GM23338 (cell line): Measurements from ENCODE around the gene ERCC1.

ENCODE experiments used
- CREB1 ChIP-seq: fragments of 250-450 bp; sonication (Bioruptor Pico); IDR thresholded peaks from 2 replicates; pipeline ENCODE4 v1.5.0; 2020; ENCODE audit warnings: low read depth, mild to moderate bottlenecking, moderate library complexity
- CTCF ChIP-seq, 2 experiments: fragments of 200-600 bp in 1 of 2; sonication (generic) in 1 of 2; conservative IDR thresholded peaks; 2 replicates each; pipeline versions ENCODE4 v1.5.1 to v1.6.1; 2016 to 2017; ENCODE audit warnings: antibody characterized with exemption in 2 of 2, low read depth in 2 of 2, mild to moderate bottlenecking in 2 of 2, moderate library complexity in 1 of 2
- ETS1 ChIP-seq: IDR thresholded peaks from 2 replicates; pipeline ENCODE4 v1.6.1; 2016; ENCODE audit warnings: antibody characterized with exemption
- EZH2 ChIP-seq: fragments of 200-600 bp; sonication (generic); IDR thresholded peaks from one replicate; pipeline ENCODE4 v1.8.0; 2017; ENCODE audit warnings: antibody characterized with exemption, mild to moderate bottlenecking, low read depth; ENCODE audit not compliant: unreplicated experiment
- EZH2phosphoT487 ChIP-seq: fragments of 200-600 bp; sonication (generic); IDR thresholded peaks from one replicate; pipeline ENCODE4 v1.8.1; 2018; ENCODE audit warnings: antibody characterized with exemption; ENCODE audit not compliant: unreplicated experiment
- JUNB ChIP-seq: IDR thresholded peaks from one replicate; pipeline ENCODE4 v1.6.1; 2016; ENCODE audit warnings: antibody characterized with exemption; ENCODE audit not compliant: unreplicated experiment
- NANOG ChIP-seq: IDR thresholded peaks from 2 replicates; pipeline ENCODE4 v1.6.1; 2016; ENCODE audit warnings: antibody characterized with exemption, borderline replicate concordance
- POLR2AphosphoS5 ChIP-seq: IDR thresholded peaks from 2 replicates; pipeline ENCODE4 v1.6.1; 2016; ENCODE audit warnings: antibody characterized with exemption, low read depth
- REST ChIP-seq: IDR thresholded peaks from one replicate; pipeline ENCODE4 v1.6.1; 2018; ENCODE audit warnings: antibody characterized with exemption; ENCODE audit not compliant: unreplicated experiment
- STAT1 ChIP-seq: IDR thresholded peaks from one replicate; pipeline ENCODE4 v1.6.1; 2016; ENCODE audit warnings: antibody characterized with exemption; ENCODE audit not compliant: unreplicated experiment
- ZNF331 ChIP-seq: fragments of 250-450 bp; sonication (Bioruptor Pico); IDR thresholded peaks from 2 replicates; pipeline ENCODE4 v1.5.0; 2020; ENCODE audit warnings: low read depth, mild to moderate bottlenecking, moderate library complexity
- ZNF462 ChIP-seq: fragments of 250-450 bp; sonication (Bioruptor Pico); IDR thresholded peaks from 2 replicates; pipeline ENCODE4 v1.5.0; 2020; ENCODE audit warnings: mild to moderate bottlenecking, moderate library complexity

GRCh38 chr19:45380107-45380506 is 43.6 kb downstream of the ERCC1 start:
- TF ChIP-seq POLR2AphosphoS5 = no peak
- no peak for TF ChIP-seq CTCF (conservative IDR thresholded peaks at IDR 0.05; ENCODE audit: low read depth in 2 of 2)
- TF ChIP-seq REST = no peak
- TF ChIP-seq CREB1 (CRISPR knock-in tag) = no peak
- no peak for TF ChIP-seq EZH2phosphoT487
- no peak for TF ChIP-seq EZH2
- no peak for TF ChIP-seq ETS1
- no peak for TF ChIP-seq STAT1
- no peak for TF ChIP-seq ZNF331 (CRISPR knock-in tag)
- TF ChIP-seq JUNB = no peak
- no peak for TF ChIP-seq ZNF462 (CRISPR knock-in tag)
- TF ChIP-seq NANOG = no peak
